ENCODE results near the gene KCND2.
"Not testable (repeated sequence)": the region's sequence is repeated elsewhere in the genome, so short reads cannot be mapped to it uniquely, and the experiment has no call there.

Gene KCND2

GRCh38 chr7:120588862-120589261 is 315.9 kb downstream of the KCND2 start:
- no peak for DNase-seq

- no peak for DNase-seq
These were observed 327.6 kb downstream of the KCND2 start for GRCh38 chr7:120600607-120601006.

DNA sequence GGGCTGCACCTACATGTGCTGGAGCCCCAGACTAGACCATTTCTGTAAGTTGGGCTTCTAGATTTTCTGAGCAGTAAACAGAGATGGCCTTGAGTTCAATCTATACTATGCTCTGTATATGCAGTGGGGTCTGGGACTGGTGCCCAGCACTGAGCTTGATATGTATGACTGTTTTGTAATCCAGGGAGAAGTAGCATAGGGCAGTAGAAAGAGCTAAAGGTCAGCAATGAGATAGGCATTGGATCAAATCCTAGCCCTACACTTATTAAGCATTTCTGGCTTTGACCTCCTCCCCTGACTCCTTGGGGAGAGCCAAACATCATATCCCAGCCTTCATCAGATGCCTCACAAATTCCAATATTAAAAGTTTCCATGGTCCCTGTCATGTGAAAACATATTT is 330.4 kb downstream of the KCND2 start:
- DNase-seq, result no peak

DNA sequence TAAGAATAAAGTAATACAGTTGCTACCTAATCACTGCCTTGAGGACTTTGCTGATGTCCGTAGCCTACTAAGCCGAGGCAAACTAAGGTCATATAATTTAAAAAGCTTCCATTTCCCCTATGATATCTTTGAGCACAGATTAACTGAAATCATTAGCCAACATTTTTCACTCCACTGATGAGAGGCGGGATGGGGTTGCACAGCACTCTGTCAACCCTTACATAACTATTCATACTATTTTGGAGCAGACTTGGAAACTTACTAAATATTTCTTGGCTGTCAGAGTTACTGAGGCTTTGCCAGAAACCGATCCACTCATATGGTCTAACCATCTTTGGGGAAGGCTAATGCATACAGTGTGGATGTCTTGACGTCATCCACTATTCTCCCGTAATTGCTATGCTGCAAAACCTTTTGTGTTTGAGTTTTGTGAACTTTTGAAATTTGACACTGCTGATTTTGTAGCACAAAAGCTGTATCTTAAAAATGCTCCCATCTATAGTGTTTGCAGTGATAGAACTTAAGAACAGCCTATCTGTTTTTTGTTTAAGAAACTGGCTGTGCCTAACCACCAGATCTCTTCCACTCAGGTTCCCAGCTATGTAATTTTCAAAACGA is 336.3 kb downstream of the KCND2 start:
- no peak for DNase-seq

DNA sequence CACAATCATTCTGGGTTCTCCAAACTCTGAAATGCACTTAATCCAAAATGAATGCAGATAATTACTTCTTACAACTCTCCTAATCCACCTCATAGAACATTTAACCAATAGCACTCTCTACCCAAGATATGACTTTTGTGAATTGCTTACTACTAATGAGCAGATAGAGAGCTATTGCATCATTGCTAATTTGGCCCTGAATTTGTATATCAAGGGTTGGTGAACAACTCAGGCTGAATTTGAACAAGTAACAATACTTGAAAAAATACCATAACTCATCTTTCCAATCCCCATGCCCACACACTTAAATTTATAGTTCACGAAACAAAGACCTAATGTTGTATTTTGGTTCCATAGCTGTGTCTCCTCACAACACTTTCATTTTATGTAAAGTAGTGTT is 339.0 kb downstream of the KCND2 start:
- DNase-seq, result no peak

DNA sequence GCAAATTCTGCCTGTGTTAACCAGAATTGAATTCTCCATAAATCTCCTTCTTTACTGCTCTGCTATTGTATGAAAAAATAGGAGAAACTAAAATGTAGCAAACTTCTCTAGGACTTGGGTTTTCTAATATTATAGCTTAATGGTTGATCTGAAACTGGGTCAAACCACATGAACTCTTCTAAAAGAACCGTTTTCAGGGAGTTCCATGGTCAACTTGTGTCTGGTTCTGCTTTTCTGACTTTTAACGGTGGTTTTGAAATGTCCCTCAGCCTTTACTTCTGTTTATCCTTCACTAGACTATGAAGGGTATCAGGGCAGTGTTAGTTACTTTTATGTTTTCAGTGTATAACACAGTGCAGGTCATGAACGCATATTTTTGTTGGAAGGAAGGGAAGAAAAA is 342.7 kb downstream of the KCND2 start:
- no peak for DNase-seq

DNA sequence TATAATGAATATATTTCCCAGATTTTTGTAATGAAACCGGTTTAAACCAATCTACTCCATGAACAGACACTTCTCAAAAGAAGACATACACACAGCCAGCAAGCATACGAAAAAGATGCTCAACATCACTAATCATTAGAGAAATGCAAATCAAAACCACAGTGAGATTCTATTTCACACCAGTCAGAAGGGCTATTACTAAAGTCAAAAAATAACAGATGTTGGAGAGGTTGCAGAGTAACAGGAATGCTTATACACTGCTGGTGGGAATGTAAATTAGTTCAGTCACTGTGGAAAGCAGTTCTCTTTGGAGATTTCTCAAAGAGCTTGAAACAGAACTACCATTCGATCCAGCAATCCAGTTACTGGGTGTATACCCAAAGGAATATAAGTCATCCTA is 344.3 kb downstream of the KCND2 start:
- no peak for DNase-seq

- DNase-seq, result no peak
These were observed 355.3 kb downstream of the KCND2 start for GRCh38 chr7:120628251-120628650.

- no peak for DNase-seq
These were observed 366.9 kb downstream of the KCND2 start for GRCh38 chr7:120639884-120640283.

DNA sequence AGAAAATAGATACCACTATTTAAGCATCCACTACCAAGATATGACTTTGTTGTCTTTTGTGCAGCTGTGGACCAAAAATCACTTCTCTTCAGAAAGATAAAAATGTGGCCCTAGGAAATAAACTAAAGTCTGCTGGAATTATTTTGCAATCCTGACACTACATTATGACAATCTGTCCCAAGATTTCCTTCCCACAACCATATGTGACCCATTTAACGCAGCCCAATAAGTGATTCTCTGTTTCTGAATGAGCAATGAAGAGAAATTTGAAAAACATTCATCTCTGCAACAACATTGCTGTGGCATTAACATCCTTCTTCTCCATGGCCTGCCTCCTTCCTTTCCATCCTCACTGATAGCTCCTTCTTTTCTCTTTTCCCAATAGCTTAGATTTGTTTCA is 373.0 kb downstream of the KCND2 start:
- no peak for DNase-seq

DNA sequence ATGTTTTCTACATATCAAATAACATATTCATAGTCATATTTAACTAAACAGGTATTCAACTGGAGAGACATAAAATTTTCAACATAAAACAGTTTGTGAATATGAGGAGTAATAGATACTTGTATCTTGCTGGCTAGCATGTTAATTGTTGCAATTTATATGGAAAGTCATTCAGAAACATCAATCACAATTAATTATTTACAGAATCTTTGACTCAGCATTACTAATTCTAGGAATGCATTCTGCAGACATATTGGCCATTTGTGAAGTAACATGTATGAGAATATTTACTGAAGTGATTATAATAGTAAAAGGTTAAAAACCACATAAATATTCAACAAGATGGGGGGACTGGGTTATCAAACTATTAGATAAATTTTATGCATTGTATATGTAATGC is 381.3 kb downstream of the KCND2 start:
- no peak for DNase-seq

- DNase-seq, result no peak
These were observed 385.5 kb downstream of the KCND2 start for GRCh38 chr7:120658516-120658915.

DNA sequence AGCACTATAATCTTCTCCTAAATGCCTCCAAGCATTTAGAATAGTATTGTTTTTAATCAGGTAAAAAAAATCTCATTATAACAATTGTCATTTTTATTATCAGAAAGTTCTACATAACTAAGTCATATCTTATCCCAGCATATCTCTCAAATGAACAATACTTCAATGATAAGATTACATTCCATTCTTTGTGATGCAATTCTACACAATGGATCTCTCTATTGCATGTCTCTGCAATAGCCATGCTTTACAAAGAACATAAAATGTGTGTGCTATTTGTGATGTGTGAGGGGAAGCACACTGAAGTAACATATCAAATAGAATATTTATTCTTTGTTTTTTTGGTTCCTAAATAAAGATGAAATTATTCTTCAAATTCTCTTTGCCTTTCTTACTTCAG is 389.3 kb downstream of the KCND2 start:
- DNase-seq, result no peak

DNA sequence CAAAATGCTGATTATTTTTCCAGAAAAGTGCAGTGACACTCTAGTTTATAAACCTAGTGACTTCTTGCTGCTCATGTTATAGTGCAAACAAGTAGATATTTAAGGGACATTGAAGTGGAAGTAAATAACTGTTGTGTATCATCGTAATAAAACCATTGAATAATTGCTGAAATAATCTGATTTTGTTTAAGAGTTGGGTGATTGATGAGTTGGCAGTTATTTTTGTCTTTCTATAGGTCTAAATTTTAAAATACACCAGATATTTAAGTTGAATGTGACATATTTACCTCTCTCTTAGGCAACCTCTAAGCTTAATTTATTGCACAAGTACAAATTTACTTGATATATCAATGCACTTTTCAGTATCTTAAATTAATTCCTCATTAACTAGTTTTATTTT is 392.1 kb downstream of the KCND2 start:
- no peak for DNase-seq

DNA sequence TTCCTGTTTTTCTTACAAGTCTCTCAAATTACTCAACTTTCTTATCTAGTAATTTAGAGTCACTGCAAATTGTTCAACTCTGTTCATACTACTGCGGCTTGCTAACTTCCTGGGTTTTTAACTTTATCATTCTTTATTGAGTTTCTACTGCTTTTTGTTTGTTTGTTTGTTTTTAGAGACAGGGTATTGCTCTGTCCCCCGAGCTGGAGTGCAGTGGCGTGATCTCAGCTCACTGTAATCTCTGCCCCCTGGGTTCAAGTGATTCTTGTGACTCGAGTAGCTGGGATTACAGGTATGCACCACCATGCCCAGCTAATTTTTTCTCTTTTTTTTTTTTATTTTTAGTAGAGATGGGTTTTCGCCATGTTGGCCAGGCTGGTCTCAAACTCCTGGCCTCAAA is 402.1 kb downstream of the KCND2 start:
- DNase-seq, result no peak

- DNase-seq, result no peak
These were observed 404.6 kb downstream of the KCND2 start for GRCh38 chr7:120677535-120677934.

DNA sequence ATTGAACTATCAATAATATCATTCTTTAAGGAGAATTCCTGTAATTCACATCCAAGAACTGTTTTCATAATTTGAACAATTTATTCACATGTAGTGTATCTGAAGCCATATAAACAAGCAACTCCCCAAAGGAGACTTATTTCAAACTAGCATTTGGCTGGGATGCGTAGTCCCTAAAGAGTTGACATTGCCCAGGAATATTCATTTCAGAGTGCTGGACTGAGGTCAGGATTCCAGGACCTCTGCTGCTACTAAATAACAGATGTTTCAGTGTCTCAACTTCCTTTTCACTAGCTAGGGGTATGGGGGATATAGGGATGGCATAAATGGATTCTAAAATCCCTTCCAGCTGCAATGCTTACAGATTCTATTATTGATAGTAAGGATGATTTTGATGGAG is 408.0 kb downstream of the KCND2 start:
- no peak for DNase-seq

GRCh38 chr7:120684463-120684862 is 411.5 kb downstream of the KCND2 start:
- no peak for DNase-seq

DNA sequence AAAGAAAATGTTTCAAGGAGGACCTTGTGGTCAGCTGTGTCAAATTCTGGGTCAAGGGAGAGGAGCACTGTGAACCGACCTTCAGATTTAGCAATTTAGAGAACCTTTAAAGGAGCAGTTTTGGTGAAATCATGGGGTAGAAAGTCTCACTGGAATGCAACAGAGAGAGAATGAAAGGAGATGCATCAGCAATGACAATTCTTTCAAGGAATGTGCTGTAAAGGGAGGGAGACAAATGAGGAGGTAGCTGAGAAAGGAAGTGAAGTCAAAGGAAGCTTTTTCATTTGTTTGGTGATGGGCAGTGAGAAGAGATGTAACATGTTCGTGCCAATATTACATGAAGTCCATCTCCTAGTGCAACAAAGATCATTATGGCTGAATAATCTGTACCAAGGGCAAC is 418.9 kb downstream of the KCND2 start:
- no peak for DNase-seq

DNA sequence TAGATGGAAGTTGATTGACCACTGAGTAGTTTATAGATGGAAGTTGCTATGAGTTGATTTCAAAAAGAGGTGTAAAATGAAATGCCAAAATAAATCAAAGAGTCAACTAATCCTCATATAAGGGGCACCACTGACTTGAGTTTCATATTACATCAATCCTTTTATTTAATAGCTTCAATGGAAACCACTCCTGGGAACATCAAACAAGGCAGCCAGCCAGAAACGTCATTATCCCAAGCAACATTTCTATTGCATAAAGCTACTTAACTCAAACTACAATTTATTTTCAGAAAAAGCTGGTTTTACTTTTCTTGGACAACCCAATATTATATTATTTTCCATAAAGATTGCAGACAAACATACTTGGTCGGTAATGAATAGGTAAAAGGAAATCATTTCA is 422.9 kb downstream of the KCND2 start:
- DNase-seq, result no peak

GRCh38 chr7:120700796-120701195 is 427.8 kb downstream of the KCND2 start:
- DNase-seq, result peak in 1 of 2 donors; percentile 4

GRCh38 chr7:120702408-120702807 is 429.4 kb downstream of the KCND2 start:
- not testable (repeated sequence) for DNase-seq

- no peak for DNase-seq
These were observed 430.7 kb downstream of the KCND2 start for GRCh38 chr7:120703585-120704240.

GRCh38 chr7:120709252-120709971 is 436.4 kb downstream of the KCND2 start:
- DNase-seq, result no peak

DNA sequence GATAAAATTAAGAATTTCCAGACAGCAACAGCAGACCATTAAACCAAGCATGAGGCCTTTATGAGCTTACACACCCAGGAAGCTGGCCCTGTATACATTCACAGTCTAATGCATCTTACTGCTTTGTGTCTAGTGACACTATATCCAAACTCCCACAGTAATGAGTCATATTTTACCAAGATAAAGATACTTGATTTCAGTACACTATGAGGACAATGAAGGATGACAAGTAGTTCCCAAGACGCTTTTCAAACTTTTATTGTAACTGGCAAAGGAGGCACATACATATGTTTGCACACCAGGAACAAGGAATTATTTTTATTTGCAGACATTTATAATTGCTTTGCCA is 437.0 kb downstream of the KCND2 start:
- DNase-seq, result no peak
